Fibroblast of pulmonary artery (primary cell): ENCODE measurements around the gene LRRN3.

Experiments used
- DNase-seq: peaks from one replicate; pipeline ENCODE4 v3.0.0-alpha.2; 2010; ENCODE audit warnings: low read depth
- H3K4me3 ChIP-seq: replicated peaks from 2 replicates; pipeline ENCODE4 v1.5.1; 2011; ENCODE audit warnings: low read depth, mild to moderate bottlenecking, control low read depth, low read length, moderate library complexity
- CTCF ChIP-seq: IDR thresholded peaks from 2 replicates; pipeline ENCODE4 v1.5.1; 2011; ENCODE audit warnings: mild to moderate bottlenecking, control low read depth, low read length, inconsistent platforms; ENCODE audit errors: missing control alignments

The LRRN3 gene

GRCh38 chr7:111172564-111173257, 81.8 kb downstream of the LRRN3 start:
- DNase-seq = peak; percentile 8
- no peak for TF ChIP-seq CTCF
- no peak overlapping the region for H3K4me3 ChIP-seq

- no peak for TF ChIP-seq CTCF
- no peak overlapping the region for H3K4me3 ChIP-seq
- DNase-seq = no peak
These were observed 82.6 kb downstream of the LRRN3 start for GRCh38 chr7:111173528-111173927.

- no peak for DNase-seq
- no peak overlapping the region for H3K4me3 ChIP-seq
These were observed 83.1 kb downstream of the LRRN3 start for GRCh38 chr7:111173990-111174389.

GRCh38 chr7:111174510-111174909, 83.6 kb downstream of the LRRN3 start:
- no peak overlapping the region for H3K4me3 ChIP-seq
- no peak for TF ChIP-seq CTCF
- no peak for DNase-seq

More at GRCh38 chr7:111173990-111174389, 83.1 kb downstream of the LRRN3 start:
- TF ChIP-seq CTCF = no peak
